GM08714 (cell line): ENCODE results near the gene VPS52.
A peak's percentile ranks its signal among the peaks of the same experiment; 100 is the strongest.
"Not testable (repeated sequence)": the region's sequence is repeated elsewhere in the genome, so short reads cannot be mapped to it uniquely, and the experiment has no call there.

Source experiments
- H3K4me3 ChIP-seq: fragments of 200-500 bp; sonication (Bioruptor generic); 2 replicates; pipeline ENCODE4 v1.5.1; 2014; ENCODE audit warnings: mild to moderate bottlenecking, low read length, inconsistent platforms
- ZNF274 ChIP-seq: IDR thresholded peaks from 2 replicates; pipeline ENCODE4 v1.6.1; 2012; ENCODE audit warnings: mild to moderate bottlenecking, low read depth, low read length

Gene VPS52

DNA sequence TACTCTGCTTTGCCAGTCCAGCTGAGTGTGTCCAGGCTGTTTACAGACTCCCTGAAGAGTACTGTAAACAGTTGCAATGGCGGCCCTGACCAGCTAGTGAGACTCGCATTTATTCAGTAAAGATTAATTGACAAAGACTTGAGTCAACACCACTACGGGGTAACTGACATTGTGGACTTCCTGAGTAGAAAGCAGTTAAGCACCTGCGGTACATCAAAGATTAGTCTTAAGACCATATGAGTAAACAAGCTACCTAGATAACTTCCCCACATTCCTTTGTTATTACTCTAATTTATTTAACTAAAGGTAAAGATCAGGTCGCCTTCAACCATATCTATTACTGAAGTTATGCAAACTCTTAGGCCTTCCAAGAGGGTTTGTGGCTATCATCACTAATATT, 12.6 kb downstream of the VPS52 start:
- H3K4me3 ChIP-seq, result no peak overlapping the region
- no peak for TF ChIP-seq ZNF274

DNA sequence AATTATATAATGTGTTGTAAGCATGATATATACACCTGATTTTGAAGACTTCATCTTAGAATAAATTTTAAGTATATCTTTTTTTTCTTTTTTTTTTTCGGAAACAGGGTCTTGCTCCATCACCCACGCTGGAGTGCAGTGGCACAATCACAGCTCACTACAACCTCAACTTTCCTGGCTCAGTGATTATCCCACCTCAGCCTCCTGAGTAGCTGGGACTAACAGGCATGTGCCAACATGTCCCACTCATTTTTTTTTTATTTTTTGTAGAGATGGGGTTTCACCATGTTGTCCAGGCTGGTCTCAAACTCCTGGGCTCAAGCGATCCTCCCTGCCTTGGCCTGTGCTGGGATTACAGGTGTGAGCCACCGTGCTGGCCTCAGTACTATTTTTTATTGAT, 17.1 kb downstream of the VPS52 start:
- no peak overlapping the region for H3K4me3 ChIP-seq
- no peak for TF ChIP-seq ZNF274

DNA sequence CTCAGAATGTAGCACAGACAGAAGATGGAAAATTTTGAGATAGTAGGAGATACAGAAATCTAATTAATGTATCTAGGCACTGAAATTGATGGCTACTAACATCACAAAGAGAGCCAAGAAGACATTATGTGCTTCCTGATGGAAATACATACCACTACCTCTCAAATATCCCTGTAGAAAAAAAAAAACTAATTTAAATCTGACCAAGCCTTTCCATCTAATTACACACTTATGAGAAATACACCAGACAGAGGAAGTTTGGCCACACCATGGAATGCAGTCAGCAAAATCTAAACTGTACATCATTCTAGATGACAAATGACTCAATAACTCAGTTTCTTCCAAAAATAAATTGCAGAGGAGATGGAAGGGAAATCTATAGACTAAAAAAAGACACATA, 18.9 kb downstream of the VPS52 start:
- no peak for TF ChIP-seq ZNF274
- H3K4me3 ChIP-seq, result no peak overlapping the region

DNA sequence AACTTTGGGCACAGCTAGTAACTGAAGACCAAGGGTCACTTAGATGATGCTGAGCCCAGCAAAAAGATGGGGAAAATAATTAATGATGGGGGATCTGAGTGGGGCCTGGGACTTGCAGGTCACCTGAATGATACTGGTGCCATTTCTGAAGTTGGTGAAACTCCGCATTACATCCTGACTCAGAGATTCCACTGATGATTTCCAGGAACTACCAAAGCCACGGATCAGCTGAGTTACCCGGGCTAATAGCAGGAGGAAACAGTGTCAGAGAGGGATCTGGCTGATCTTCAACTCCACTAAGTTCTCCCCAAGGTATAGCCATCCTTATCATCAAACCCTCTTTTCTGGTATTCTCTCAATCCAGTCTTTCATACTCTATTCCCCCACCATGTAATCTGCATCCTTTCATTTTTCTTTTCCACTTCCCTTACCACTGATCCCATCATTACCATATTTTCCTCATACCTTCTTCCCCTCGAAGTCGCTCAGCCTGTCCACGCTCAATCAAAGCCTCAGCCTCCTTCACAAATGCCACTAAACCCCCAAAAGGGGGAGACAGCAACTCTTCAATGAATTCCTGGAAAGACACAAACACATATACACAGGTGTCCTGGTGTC, 20.2 kb downstream of the VPS52 start:
- no peak for TF ChIP-seq ZNF274
- H3K4me3 ChIP-seq, result no peak overlapping the region

DNA sequence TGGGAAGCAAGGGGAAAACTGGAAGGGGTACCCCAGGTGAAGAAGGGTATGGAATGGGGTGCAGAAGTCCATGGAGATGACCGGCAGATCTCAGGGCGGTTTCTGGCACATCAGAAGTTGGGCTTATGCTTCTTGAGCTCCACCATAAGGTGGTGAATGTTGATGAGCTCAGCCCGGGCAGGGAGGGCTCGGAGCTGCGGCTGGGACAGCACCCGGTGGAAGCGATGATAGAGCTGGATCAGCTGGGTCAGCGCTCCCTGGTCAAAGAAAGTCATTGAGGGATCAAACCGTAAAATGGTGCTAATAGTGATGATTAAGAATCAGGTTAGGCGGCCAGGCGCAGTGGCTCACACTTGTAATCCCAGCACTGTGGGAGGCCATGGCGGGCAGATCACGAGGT, 20.9 kb downstream of the VPS52 start:
- TF ChIP-seq ZNF274, result no peak
- no peak overlapping the region; the same call in 1 of the 2 replicates for H3K4me3 ChIP-seq

DNA sequence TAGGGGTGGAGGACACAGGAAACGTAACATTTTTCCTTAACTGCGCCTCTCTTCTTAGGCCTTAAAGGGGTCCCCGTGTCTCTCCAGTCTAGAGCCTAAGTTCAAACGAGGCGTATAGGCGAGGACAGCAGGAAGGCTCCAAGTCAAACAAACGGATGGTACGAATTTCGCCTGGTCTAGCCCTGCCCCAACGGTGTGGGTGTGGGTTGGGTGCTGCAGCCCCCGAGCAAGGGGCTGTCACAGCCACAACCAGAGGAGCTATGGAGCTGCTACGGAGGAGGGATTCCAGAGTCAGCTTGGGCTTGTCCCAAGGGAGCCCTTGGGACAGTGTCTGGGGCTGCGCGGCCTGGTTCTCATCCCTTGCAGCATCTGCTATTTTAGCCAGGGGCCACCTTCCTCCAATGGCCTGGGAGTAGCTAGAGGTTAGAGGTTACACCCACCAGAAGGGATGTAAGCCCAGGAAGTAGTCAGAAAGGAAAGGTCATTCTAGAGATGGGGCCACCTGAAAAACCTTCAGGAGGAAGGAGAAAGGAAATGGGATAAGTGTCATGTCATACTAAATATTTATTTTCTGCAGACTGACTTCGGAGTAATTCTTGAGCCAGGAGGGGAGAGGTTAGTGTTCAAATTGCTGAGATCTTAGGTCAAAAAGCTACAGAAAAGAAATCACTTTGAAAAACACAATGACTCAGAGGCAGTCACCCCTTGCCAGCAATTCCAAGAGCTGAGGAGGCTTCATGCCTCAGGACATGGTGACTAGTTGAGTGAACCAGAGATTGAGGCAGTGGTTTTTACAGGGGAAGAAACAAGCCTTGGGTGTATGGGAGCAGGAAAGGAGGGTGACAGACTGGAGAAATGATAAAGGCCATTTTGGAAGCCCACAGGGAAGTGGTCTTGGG, 21.7 kb downstream of the VPS52 start:
- H3K4me3 ChIP-seq, result peak overlapping the region; percentile 81
- no peak for TF ChIP-seq ZNF274

DNA sequence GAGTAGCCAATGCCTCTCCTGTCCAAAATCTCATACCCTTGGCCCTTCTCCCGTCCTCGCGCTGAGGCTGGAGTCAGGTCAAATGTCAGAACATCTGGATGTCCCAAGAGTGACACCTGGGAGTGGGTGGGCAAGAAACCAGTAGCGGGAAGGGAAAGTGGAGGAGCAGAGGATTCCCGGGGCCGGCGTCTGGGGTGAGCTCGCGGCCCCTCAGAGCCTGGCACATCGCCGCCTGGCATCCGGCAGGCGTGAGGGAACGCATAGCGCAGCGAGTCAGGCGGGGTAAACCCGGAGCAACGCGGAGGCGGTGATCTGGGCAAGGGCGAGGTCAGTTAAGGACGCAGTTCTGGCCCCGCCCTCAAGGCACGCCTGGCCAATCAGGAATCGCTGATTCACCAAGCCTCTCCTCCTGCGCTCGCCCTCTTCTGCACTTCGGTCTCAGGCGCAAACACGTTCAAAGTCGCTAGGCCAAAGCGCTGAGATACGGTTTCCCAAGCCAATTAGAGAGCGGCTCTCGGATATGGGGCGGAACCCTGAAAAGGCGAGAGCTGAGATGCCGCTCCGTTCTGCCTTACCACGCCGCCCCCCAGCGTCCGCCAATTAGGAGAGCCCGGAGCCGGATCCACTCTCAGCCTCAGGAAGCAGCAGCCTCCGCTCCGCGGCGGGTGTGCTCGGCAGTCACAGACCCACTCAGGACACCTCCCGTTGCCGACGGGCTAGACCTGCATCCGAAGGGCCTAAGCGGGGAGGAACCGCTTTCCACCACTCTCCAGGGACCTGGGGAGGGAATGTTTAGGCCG, 22.5 kb downstream of the VPS52 start:
- TF ChIP-seq ZNF274, result no peak
- H3K4me3 ChIP-seq, result peak overlapping the region; percentile 81

DNA sequence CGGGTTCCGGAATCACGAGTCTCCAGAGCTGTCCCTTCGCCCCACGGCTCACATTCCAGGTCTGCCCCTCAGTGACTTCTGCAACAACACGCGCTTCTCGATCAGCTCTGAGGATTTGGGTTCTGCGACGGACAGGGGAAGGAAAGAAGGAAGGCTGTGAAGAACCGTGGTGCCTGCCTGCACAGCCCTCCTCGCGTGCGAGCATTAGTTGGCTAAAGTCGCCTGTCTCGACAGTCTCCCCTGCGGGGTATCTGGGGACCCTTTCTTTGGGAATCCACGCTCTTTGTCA, 23.1 kb downstream of the VPS52 start:
- no peak for TF ChIP-seq ZNF274
- peak overlapping the region; percentile 63 for H3K4me3 ChIP-seq

DNA sequence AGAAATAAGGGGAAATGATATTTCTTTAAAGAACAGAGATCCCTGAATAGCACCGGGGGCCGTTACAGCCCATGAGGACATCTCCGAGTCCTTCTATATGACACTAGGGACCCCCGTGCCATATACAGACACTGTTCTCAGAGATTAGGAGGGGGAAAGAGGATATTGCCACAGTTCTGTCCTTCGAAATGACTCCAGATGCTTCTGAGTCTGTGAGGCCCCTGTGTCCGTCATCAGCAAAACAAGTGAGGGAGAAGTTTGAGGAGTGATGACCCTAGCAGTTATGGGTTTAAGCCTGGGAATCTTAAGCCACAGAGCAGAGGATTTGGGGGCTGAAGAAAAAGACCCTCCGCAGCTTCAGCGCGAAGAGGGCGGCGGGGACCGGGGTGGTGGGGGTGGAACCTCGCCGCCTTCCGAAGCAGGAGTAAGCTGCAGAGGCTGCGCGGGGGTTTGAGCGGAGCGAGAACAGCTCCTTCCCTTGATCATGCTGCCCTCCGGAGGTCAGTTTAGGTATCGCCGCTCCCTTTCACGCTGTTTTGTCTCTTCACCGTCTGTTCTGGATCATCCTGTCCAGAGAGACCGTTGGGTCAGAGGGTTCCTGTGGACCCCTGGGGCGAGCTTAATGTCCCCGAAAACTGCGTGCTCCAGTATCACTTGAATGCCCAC, 23.6 kb downstream of the VPS52 start:
- peak overlapping the region; percentile 63 for H3K4me3 ChIP-seq
- no peak for TF ChIP-seq ZNF274

DNA sequence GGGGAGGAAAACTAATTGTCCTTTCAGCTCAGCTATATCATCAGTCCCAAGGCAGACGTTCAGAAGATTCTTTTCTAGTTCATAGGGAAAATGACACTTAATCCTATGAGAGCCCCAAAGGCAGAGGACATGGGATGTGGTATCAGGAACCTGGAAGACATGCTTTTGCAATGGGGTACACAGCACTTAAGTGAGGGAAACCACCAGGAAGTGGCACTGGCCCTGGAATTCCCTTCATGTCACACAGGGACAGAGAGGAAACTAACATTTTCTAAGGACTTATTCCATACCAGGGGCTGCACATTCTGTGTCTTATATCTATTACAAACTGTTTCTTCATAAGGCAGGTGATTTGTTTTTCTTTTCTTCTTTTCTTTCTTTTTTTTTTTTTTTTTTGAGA, 28.2 kb downstream of the VPS52 start:
- no peak overlapping the region for H3K4me3 ChIP-seq
- no peak for TF ChIP-seq ZNF274

DNA sequence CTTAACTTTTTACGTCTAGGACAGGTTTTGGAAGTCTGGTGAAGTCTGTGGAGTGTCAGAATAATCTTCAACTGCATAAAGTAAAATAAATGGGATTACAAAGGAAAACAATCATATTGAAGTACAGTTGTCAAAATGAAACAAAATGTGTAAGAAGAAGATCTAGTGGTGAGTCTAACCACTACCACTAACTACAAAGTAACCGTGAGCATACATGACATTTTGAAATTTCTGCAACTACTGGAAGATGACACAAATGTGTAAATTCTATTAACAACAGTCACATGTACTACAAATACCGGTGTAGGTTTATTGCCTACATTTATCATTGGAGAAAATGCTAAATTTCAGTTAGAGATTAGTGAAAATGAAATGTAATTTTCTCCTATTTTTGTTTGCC, 29.7 kb downstream of the VPS52 start:
- TF ChIP-seq ZNF274, result no peak
- no peak overlapping the region for H3K4me3 ChIP-seq

DNA sequence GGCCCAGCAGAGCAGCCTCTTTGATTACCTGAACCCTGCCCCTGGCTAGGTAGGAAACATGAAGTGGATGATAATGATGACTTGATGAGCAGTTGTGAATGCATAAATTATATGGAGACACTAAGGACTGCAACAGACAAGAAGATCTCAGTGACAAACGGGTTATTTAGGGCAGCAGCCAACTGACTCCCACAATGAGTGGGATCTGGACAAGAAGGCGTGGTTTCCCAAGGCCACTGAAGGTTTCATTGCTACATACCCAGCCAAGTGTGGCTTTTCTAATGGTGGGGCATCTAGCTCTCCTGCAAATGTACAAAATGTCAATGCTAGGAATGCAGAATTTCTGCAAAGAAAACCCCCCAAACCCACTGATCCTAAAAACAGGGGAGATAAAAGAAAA, 33.9 kb downstream of the VPS52 start:
- no peak overlapping the region for H3K4me3 ChIP-seq
- TF ChIP-seq ZNF274, result no peak

DNA sequence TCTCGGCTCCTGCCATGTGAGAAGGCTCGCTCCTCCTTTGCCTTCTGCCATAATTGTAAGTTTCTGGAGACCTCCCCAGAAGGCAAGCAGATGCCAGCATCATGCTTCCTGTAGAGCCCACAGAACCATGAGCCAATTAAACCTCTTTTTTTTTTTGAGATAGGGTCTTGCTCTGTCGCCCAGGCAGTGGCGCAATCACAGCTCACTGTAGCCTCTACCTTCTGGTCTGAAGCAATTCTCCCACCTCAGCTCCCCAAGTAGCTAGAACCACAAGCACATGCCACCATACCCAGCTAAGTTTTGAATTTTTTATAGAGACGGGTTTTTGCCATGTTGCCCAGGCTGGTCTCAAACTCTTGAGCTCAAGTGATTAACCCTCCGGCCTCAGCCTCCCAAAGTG, 34.8 kb downstream of the VPS52 start:
- no peak for TF ChIP-seq ZNF274
- no peak overlapping the region for H3K4me3 ChIP-seq

DNA sequence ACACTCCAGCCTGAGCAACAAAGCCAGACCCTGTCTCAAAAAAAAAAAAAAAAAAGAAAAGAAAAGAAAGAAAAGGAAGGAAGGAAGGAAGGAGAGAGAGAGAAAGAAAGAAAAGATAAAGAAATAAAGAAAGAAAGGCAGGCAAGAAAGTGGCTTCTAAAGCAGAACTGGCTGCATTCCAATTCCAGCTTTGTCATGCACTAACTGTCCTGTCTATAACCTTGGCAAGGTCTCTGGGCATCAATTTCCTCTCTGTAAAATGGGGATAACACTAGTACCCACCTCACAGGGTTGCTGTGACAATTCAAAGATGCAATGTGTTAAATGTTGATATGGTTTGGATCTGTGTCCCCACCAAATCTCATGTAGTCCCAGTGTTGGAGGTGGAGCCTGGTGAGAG, 35.3 kb downstream of the VPS52 start:
- H3K4me3 ChIP-seq, result no peak overlapping the region
- TF ChIP-seq ZNF274, result no peak

DNA sequence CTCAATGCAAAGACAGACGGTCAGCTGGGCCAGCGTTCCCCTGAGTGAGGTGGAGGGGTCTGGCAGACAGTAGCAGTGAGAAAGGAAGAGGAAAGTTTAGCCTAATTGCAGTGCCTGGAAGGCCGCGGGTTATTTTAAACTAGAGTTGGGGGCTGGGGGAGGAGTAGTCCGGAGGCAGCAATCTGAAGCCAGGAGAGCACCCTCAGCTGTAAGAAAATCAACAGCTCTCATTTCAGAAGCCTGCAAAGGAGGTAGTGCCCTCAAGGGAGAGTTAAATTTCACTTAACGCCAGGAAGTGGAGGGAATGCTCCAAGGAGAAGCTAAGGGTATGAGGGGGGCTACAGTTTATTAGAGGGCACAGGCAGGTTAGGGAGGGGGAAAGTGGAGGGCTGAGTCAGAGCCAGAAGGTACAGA, 36.4 kb downstream of the VPS52 start:
- TF ChIP-seq ZNF274, result no peak
- no peak overlapping the region for H3K4me3 ChIP-seq

DNA sequence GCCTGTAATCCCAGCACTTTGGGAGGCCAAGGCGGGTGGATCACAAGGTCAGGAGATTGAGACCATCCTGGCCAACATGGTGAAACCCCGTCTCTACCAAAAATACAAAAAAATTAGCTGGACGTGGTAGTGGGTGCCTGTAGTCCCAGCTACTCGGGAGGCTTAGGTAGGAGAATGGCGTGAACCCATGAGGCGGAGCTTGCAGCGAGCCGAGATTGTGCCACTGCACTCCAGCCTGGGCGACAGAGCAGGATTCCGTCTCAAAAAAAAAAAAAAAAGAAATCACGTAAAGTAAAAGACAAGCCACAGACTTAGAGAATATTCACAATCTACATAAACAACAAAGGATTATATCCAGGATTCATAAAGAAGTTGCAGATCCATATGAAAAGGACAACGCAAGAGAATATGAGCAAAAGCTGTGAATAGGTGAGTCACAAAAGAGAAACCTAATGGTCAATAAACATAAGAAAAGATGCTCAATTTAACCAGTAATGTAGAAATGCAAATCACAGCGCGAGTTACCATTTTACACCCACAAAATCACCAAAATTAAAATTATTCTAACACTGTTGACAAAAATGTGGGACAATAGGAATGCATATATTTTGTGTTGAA, 45.1 kb downstream of the VPS52 start:
- not testable (repeated sequence) for H3K4me3 ChIP-seq
